Measurements from ENCODE around the gene PARD6B. TPM values are rescaled to one million over a fixed set of nuclear protein-coding genes. Genes with fewer than 3 reads are reported as not detected.
"Not testable (repeated sequence)": the region's sequence is repeated elsewhere in the genome, so short reads cannot be mapped to it uniquely, and the experiment has no call there.

Gene PARD6B
- total and polyA plus RNA-seq, 3 experiments from 2014 or later = 0.72 to 5.6 (median 5.5) TPM

DNA sequence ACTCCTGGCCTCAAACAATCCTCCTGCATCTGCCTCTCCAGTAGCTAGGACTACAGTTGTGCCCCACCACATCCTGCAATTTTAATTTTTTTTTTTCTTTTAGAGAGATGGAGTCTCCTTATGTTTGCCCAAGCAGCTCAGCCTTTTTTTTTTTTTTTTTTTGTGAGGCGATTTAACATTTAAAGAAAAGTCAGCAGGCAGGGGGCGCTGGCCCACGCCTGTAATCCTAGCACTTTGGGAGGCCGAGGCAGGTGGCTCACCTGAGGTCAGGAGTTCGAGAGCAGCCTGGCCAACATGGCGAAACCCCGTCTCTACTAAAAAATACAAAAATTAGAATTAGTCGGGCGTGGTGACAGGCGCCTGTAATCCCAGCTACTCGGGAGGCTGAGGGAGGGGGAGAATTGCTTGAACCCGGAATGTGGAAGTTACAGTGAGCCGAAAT is 62.2 kb downstream of the PARD6B start:
- H3K36me3 ChIP-seq (ENCODE audit: insufficient read depth, low read length); H3K27me3 Mint-ChIP-seq; H3K27me3 ChIP-seq (ENCODE audit: insufficient read depth, low read length, poor library complexity, severe bottlenecking); H3K36me3 Mint-ChIP-seq; H3K9me3 ChIP-seq (ENCODE audit: low read length); H3K4me3 ChIP-seq (ENCODE audit: low read length); H3K9me3 Mint-ChIP-seq; H3K27ac ChIP-seq (ENCODE audit: low read depth, low read length): not testable (repeated sequence)
- H3K27ac Mint-ChIP-seq = peak overlapping the region in 5 of 8 donors; percentile 63 to 87 (median 68)
- peak overlapping the region; percentile 53 to 87 (median 76) for H3K4me3 Mint-ChIP-seq
- H3K4me1 ChIP-seq (ENCODE audit: insufficient read depth, low read length) = peaks cover 23% of the 10 kb centered on the region
- peak in 4 of 5 donors; percentile 11 to 66 (median 34) for DNase-seq
- H3K4me1 Mint-ChIP-seq = peaks cover 10 to 29% (median 17%) of the 10 kb centered on the region in 3 donors
- ChIA-PET CTCF (interaction anchor here (0.9 to 12.2 kb wide), 21 partner anchors 10 to 856 kb away, joined by 3 to 278 read pairs (median 7); partner anchors contain the start of genes ADNP, DPM1 and MOCS3), POLR2A (interaction anchor here (0.6 to 2.9 kb wide), 7 partner anchors 19 to 1524 kb away, joined by 3 to 72 read pairs (median 16); partner anchors contain the start of genes ADNP, DPM1 and MOCS3)

DNA sequence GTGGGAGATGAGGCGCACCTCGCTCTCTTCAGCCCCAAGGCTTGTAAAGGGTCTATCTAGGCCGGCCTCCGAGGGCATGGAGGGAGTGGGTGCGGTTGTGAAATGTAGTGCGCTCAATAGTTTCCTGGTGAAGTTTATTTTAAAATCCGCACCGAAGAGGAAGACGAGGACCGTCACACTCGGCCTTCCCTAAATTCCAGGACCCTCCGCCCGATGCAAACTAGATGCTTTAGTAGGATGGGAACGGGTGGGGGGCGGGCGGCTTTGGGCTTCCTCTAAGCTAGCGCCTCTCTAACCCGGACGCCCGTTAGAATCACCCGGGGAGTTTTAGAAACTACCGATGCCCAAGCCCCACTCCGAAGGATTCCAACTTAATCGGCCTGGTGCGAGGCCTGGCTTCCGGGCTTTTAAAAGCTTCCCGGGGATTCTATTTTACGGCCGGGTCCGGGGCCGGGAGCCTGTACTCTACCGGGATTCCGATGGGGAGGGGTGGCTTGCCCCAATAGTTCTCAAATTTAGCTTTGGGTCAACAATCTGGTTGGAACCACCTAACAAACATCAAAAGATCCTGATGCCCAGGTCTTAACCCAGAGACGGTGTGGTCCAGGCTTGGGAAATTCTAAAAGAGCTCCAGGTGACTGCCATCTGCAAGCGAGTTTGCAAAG is 62.9 kb downstream of the PARD6B start:
- CTCF ChIA-PET = interaction anchor here (0.6 to 12.2 kb wide), 45 partner anchors 9 to 857 kb away, joined by 3 to 278 read pairs (median 6); partner anchors contain the start of genes ADNP, DPM1 and MOCS3
- peak in 2 of 5 donors; percentile 2 to 50 for DNase-seq
- Mint-ChIP-seq H3K27ac (peak overlapping the region; percentile 8 to 87 (median 60)), H3K4me1 (peaks cover 10 to 36% (median 20%) of the 10 kb centered on the region in 3 donors), H3K4me3 (peak overlapping the region; percentile 76 to 88 (median 83)), H3K9me3 (no peaks in the 10 kb centered on the region), H3K27me3 (no peaks in the 10 kb centered on the region), H3K36me3 (peaks cover 0 to 11% (median 2%) of the 10 kb centered on the region in 3 donors)
- POLR2A ChIA-PET = interaction anchor here (0.5 to 2.9 kb wide), 8 partner anchors 13 to 858 kb away, joined by 3 to 72 read pairs (median 7); partner anchors contain the start of genes ADNP, DPM1, MOCS3 and RNF114
- peak overlapping the region; percentile 54 for H3K4me3 ChIP-seq (ENCODE audit: low read length)
- H3K9me3 ChIP-seq (ENCODE audit: low read length) = no peaks in the 10 kb centered on the region
- H3K27ac ChIP-seq (ENCODE audit: low read depth, low read length) = no peak overlapping the region
- H3K4me1 ChIP-seq (ENCODE audit: insufficient read depth, low read length) = peaks cover 23% of the 10 kb centered on the region
- H3K36me3 ChIP-seq (ENCODE audit: insufficient read depth, low read length) = peaks cover 4% of the 10 kb centered on the region
- H3K27me3 ChIP-seq (ENCODE audit: insufficient read depth, low read length, poor library complexity, severe bottlenecking) = no peaks in the 10 kb centered on the region

DNA sequence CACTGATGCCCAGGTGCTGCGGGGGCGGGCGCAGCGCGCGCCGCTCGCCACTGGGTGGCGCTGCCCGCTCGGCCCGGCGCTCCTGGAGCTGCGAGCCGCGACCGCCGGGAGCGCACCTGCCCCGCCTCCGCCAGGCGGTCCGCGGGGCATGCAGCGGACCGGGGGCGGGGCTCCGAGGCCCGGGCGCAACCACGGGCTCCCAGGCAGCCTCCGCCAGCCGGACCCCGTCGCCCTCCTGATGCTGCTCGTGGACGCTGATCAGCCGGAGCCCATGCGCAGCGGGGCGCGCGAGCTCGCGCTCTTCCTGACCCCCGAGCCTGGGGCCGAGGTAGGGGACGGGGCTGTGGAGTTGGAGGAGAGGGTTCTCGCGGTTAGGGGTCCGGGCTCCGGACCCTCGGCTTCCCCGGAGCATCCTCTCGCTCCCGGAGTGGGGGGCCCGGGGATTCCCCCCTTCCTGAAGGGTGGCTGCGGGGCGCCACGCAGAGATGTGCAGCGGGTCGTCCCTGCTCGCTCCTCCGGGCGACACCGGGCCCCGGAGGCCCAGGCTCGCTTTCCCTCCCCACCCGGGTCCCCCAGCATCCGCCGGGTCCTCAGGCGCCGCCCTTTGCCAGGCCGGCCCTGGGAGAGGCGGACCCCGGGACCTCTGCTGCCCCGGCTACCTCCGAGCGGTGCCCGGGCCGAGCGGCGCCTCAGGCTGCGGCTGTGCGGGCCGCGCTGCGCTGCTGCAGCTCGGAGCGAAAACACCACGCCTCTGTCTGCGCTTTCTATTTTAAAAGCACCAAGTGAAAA is 63.7 kb downstream of the PARD6B start, which contains the start of gene BCAS4:
Gene BCAS4, plus strand, starts transcription at position 216 of the 789 bp plus-strand sequence. Its CDS starts 23 bp downstream, at position 239.
- POLR2A ChIA-PET = interaction anchor here (0.5 to 2.9 kb wide), 9 partner anchors 12 to 859 kb away, joined by 3 to 72 read pairs (median 7); partner anchors contain the start of genes ADNP, DPM1, MOCS3 and RNF114
- H3K27ac ChIP-seq (ENCODE audit: low read depth, low read length) = peak within 1 kb of the TSS; percentile 76

DNA sequence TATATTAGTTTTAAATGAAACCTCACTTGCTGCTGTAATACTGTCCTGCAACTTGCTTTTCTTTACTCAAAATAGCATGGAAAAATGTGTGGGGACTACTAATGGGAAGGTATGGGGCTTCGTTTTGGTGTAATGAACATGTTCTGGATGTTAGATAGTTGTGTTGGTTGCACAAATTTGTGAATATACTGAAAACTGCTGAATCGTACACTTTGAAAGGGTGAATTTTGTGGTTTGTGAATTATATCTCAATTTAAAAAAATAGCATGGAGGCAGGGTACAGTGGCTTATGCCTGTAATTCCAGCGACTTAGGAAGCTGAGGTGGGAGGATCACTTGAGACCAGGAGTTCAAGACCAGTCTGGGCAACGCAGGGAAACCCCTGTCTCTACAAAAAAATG is 65.8 kb downstream of the PARD6B start:
- Mint-ChIP-seq H3K9me3 (no peaks in the 10 kb centered on the region), H3K4me3 (peak overlapping the region in 2 of 7 donors; percentile 23 to 44), H3K27me3 (no peaks in the 10 kb centered on the region), H3K27ac (no peak overlapping the region), H3K4me1 (peaks cover 10 to 43% (median 14%) of the 10 kb centered on the region in 3 donors), H3K36me3 (peaks cover 0 to 19% (median 2%) of the 10 kb centered on the region in 3 donors)
- Histone ChIP-seq H3K9me3 (ENCODE audit: low read length) (no peaks in the 10 kb centered on the region), H3K27me3 (ENCODE audit: insufficient read depth, low read length, poor library complexity, severe bottlenecking) (no peaks in the 10 kb centered on the region), H3K27ac (ENCODE audit: low read depth, low read length) (no peak overlapping the region), H3K4me3 (ENCODE audit: low read length) (no peak overlapping the region), H3K36me3 (ENCODE audit: insufficient read depth, low read length) (peaks cover 4% of the 10 kb centered on the region), H3K4me1 (ENCODE audit: insufficient read depth, low read length) (peaks cover 11% of the 10 kb centered on the region)
- no peak for DNase-seq
- ChIA-PET POLR2A (interaction anchor here (1.6 kb wide), 1 partner anchor 134 kb away, joined by 5 read pairs; the partner anchor contains the start of gene ADNP), CTCF (interaction anchor here (0.8 to 12.2 kb wide), 2 partner anchors 9 to 131 kb away, joined by 3 to 278 read pairs; partner anchors contain the start of gene ADNP)

More for the DNA sequence above, 63.7 kb downstream of the PARD6B start, which contains the start of gene BCAS4:
- Histone ChIP-seq H3K27me3 (ENCODE audit: insufficient read depth, low read length, poor library complexity, severe bottlenecking) (no peaks in the 10 kb centered on the region), H3K4me1 (ENCODE audit: insufficient read depth, low read length) (peaks cover 23% of the 10 kb centered on the region), H3K9me3 (ENCODE audit: low read length) (no peaks in the 10 kb centered on the region), H3K4me3 (ENCODE audit: low read length) (peak within 1 kb of the TSS; percentile 84), H3K36me3 (ENCODE audit: insufficient read depth, low read length) (peaks cover 4% of the 10 kb centered on the region)
- Mint-ChIP-seq H3K36me3 (peaks cover 0 to 15% (median 2%) of the 10 kb centered on the region in 3 donors), H3K27me3 (no peaks in the 10 kb centered on the region), H3K4me1 (peaks cover 10 to 42% (median 19%) of the 10 kb centered on the region in 3 donors), H3K9me3 (no peaks in the 10 kb centered on the region), H3K27ac (peak within 1 kb of the TSS; percentile 65 to 96 (median 88)), H3K4me3 (peak within 1 kb of the TSS; percentile 87 to 93 (median 91))
- CTCF ChIA-PET = interaction anchor here (0.5 to 12.2 kb wide), 47 partner anchors 9 to 857 kb away, joined by 3 to 278 read pairs (median 6); partner anchors contain the start of genes ADNP, DPM1 and MOCS3
- peak; percentile 75 to 89 (median 86) for DNase-seq

DNA sequence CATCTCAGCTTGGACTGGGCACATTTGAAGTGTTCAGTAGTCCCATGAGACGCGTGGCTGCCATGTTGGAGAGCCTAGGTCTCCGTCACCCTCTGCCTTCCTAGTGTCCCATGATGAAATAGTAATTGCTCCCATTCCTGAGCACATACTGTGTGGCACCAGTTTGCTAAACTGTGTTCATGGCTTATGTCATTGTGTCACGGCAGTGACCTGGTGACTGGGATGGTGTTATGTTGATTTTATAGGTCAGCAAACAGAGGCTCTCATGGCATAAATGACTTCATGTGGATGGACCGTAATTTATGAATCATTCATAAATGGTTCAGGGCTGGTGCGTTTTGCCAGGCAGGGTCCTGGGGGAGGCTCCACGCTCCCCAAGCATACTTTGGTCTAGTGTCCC is 67.3 kb downstream of the PARD6B start:
- CTCF ChIA-PET = interaction anchor here (1.3 to 12.2 kb wide), 2 partner anchors 8 to 129 kb away, joined by 7 to 278 read pairs; partner anchors contain the start of gene ADNP
- no peak for DNase-seq
- H3K27me3 ChIP-seq (ENCODE audit: insufficient read depth, low read length, poor library complexity, severe bottlenecking) = no peaks in the 10 kb centered on the region
- POLR2A ChIA-PET = interaction anchor here (1.6 kb wide), 1 partner anchor 133 kb away, joined by 5 read pairs; the partner anchor contains the start of gene ADNP
- no peaks in the 10 kb centered on the region for H3K9me3 ChIP-seq (ENCODE audit: low read length)
- H3K4me3 Mint-ChIP-seq = peak overlapping the region in 2 of 7 donors; percentile 6 to 41
- no peaks in the 10 kb centered on the region for H3K9me3 Mint-ChIP-seq
- H3K27ac ChIP-seq (ENCODE audit: low read depth, low read length) = no peak overlapping the region
- no peak overlapping the region for H3K27ac Mint-ChIP-seq
- H3K36me3 ChIP-seq (ENCODE audit: insufficient read depth, low read length) = peaks cover 4% of the 10 kb centered on the region
- H3K4me1 Mint-ChIP-seq = peaks cover 6 to 43% (median 17%) of the 10 kb centered on the region in 3 donors
- peaks cover 0 to 19% (median 2%) of the 10 kb centered on the region in 3 donors for H3K36me3 Mint-ChIP-seq
- H3K4me1 ChIP-seq (ENCODE audit: insufficient read depth, low read length) = peaks cover 11% of the 10 kb centered on the region
- no peaks in the 10 kb centered on the region for H3K27me3 Mint-ChIP-seq
- H3K4me3 ChIP-seq (ENCODE audit: low read length) = no peak overlapping the region

DNA sequence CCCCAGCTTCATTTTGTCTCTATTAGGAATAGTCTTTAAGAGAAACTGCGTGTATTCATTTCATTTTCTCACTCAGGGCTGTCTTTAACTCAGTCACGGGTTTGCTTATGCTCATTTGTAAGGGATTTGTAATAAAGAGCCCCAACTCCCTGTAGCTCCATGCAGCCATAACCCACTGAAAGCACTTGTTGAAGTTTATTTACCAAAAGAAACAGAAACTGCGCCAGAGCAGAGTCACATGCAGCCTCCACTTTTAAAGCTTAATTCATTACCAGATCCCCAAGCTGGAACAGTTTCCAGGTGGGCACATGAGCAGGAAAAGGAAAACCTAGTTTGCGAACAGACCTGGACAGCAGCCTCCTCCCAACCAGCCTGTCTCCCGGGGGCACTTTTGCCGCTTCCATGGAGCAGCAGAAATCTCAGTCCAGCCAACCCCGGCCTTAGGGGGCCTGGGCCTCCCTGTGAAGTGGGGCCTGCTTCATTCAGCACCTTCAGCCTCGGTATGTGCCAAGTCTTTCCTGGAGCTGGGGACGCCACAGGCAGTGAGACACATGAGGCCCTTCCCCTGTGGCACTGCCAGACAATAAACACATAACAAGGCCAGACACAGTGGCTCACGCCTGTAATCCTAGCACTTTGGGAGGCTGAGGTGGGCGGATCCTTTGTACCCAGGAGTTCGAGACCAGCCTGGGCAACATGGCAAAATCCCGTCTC is 68.0 kb downstream of the PARD6B start:
- Histone ChIP-seq H3K4me1 (ENCODE audit: insufficient read depth, low read length) (peaks cover 10% of the 10 kb centered on the region), H3K27me3 (ENCODE audit: insufficient read depth, low read length, poor library complexity, severe bottlenecking) (no peaks in the 10 kb centered on the region), H3K9me3 (ENCODE audit: low read length) (no peaks in the 10 kb centered on the region), H3K4me3 (ENCODE audit: low read length) (no peak overlapping the region), H3K27ac (ENCODE audit: low read depth, low read length) (no peak overlapping the region), H3K36me3 (ENCODE audit: insufficient read depth, low read length) (peaks cover 4% of the 10 kb centered on the region)
- H3K27ac Mint-ChIP-seq = no peak overlapping the region
- peak overlapping the region in 1 of 7 donors; percentile 41 for H3K4me3 Mint-ChIP-seq
- ChIA-PET POLR2A (no interaction called here), CTCF (interaction anchor here (0.6 to 12.2 kb wide), 3 partner anchors 9 to 157 kb away, joined by 3 to 278 read pairs (median 7); partner anchors contain the start of gene ADNP)
- no peaks in the 10 kb centered on the region for H3K27me3 Mint-ChIP-seq
- DNase-seq = no peak
- peaks cover 8 to 46% (median 17%) of the 10 kb centered on the region in 3 donors for H3K4me1 Mint-ChIP-seq
- no peaks in the 10 kb centered on the region for H3K9me3 Mint-ChIP-seq
- peaks cover 0 to 19% (median 2%) of the 10 kb centered on the region in 3 donors for H3K36me3 Mint-ChIP-seq
